ENCODE data around the gene PKP4.

PKP4 gene

GRCh38 chr2:158559252-158559651 is 102.5 kb downstream of the PKP4 start:
- no peak for DNase-seq (ENCODE audit: extremely low spot score)
- ChIA-PET CTCF (no interaction called here), POLR2A (no interaction called here)
- TF ChIP-seq NFRKB (IDR thresholded peaks at IDR 0.05) (no peak), FOXA1 (IDR thresholded peaks at IDR 0.05) (no peak), ELF4 (IDR thresholded peaks at IDR 0.05) (no peak), SP1 (IDR thresholded peaks at IDR 0.05) (no peak), CTBP1 (IDR thresholded peaks at IDR 0.05; ENCODE audit: borderline replicate concordance) (no peak), FOXK2 (IDR thresholded peaks at IDR 0.05) (no peak), L3MBTL2 (conservative IDR thresholded peaks at IDR 0.05) (no peak), HDGF (IDR thresholded peaks at IDR 0.05; ENCODE audit: borderline replicate concordance) (no peak), TARDBP (IDR thresholded peaks at IDR 0.05) (no peak), ARNT (IDR thresholded peaks at IDR 0.05) (no peak), ZNF384 (IDR thresholded peaks at IDR 0.05) (no peak), FOXM1 (IDR thresholded peaks at IDR 0.05; ENCODE audit: borderline replicate concordance) (no peak), LEF1 (IDR thresholded peaks at IDR 0.05; ENCODE audit: borderline replicate concordance) (no peak), SUZ12 (IDR thresholded peaks at IDR 0.05) (no peak), BHLHE40 (IDR thresholded peaks at IDR 0.05; ENCODE audit: borderline replicate concordance) (no peak)
- TF ChIP-seq, protein P1, sequence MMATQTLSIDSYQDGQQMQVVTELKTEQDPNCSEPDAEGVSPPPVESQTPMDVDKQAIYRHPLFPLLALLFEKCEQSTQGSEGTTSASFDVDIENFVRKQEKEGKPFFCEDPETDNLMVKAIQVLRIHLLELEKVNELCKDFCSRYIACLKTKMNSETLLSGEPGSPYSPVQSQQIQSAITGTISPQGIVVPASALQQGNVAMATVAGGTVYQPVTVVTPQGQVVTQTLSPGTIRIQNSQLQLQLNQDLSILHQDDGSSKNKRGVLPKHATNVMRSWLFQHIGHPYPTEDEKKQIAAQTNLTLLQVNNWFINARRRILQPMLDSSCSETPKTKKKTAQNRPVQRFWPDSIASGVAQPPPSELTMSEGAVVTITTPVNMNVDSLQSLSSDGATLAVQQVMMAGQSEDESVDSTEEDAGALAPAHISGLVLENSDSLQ (IDR thresholded peaks at IDR 0.05) = no peak

DNA sequence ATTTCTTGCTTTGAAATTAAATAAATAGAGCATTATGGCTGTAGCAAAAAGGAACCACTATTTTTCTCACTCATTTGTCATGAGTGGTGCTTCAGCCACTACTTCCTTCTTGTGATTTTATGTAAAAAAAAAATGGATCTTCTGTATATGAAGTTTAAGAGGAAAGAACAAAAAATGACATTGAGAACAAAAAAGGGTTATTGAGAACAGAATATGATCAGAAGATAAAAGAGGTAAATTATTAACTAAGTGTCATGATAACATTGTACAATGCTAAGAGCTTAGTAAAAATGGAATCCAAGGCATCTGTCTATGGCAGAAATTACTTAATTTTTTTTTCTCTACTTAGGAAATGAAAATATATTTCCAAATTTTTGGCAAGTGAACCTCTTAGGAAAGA is 103.5 kb downstream of the PKP4 start:
- POLR2A ChIA-PET = no interaction called here

GRCh38 chr2:158561054-158561453 is 104.3 kb downstream of the PKP4 start:
- DNase-seq (ENCODE audit: extremely low spot score) = no peak
- ChIA-PET POLR2A (no interaction called here), CTCF (interaction anchor here (0.7 kb wide), 1 partner anchor 28 kb away, joined by 3 read pairs; no protein-coding TSS in a partner anchor)
- no peak for TF ChIP-seq BHLHE40 (IDR thresholded peaks at IDR 0.05; ENCODE audit: borderline replicate concordance)
- TF ChIP-seq L3MBTL2 (conservative IDR thresholded peaks at IDR 0.05) = no peak
- no peak for TF ChIP-seq ARNT (IDR thresholded peaks at IDR 0.05)
- TF ChIP-seq LEF1 (IDR thresholded peaks at IDR 0.05; ENCODE audit: borderline replicate concordance) = no peak
- TF ChIP-seq ZNF384 (IDR thresholded peaks at IDR 0.05) = no peak
- TF ChIP-seq CTBP1 (IDR thresholded peaks at IDR 0.05; ENCODE audit: borderline replicate concordance) = no peak
- TF ChIP-seq, protein P1 (IDR thresholded peaks at IDR 0.05) = no peak
- no peak for TF ChIP-seq NFRKB (IDR thresholded peaks at IDR 0.05)
- no peak for TF ChIP-seq FOXM1 (IDR thresholded peaks at IDR 0.05; ENCODE audit: borderline replicate concordance)
- no peak for TF ChIP-seq TARDBP (IDR thresholded peaks at IDR 0.05)
- TF ChIP-seq HDGF (IDR thresholded peaks at IDR 0.05; ENCODE audit: borderline replicate concordance) = no peak
- TF ChIP-seq FOXK2 (IDR thresholded peaks at IDR 0.05) = no peak
- no peak for TF ChIP-seq ELF4 (IDR thresholded peaks at IDR 0.05)
- TF ChIP-seq SP1 (IDR thresholded peaks at IDR 0.05) = no peak
- no peak for TF ChIP-seq FOXA1 (IDR thresholded peaks at IDR 0.05)
- TF ChIP-seq SUZ12 (IDR thresholded peaks at IDR 0.05) = no peak

More for the DNA sequence above, 103.5 kb downstream of the PKP4 start:
- DNase-seq (ENCODE audit: extremely low spot score) = no peak
- no peak for TF ChIP-seq NFRKB (IDR thresholded peaks at IDR 0.05)
- no peak for TF ChIP-seq ARNT (IDR thresholded peaks at IDR 0.05)
- no peak for TF ChIP-seq L3MBTL2 (conservative IDR thresholded peaks at IDR 0.05)
- no peak for TF ChIP-seq LEF1 (IDR thresholded peaks at IDR 0.05; ENCODE audit: borderline replicate concordance)
- TF ChIP-seq BHLHE40 (IDR thresholded peaks at IDR 0.05; ENCODE audit: borderline replicate concordance) = no peak
- TF ChIP-seq HDGF (IDR thresholded peaks at IDR 0.05; ENCODE audit: borderline replicate concordance) = no peak
- no peak for TF ChIP-seq CTBP1 (IDR thresholded peaks at IDR 0.05; ENCODE audit: borderline replicate concordance)
- no peak for TF ChIP-seq TARDBP (IDR thresholded peaks at IDR 0.05)
- TF ChIP-seq SP1 (IDR thresholded peaks at IDR 0.05) = no peak
- TF ChIP-seq ELF4 (IDR thresholded peaks at IDR 0.05) = no peak
- TF ChIP-seq, protein P1 (IDR thresholded peaks at IDR 0.05) = no peak
- no peak for TF ChIP-seq SUZ12 (IDR thresholded peaks at IDR 0.05)
- no peak for TF ChIP-seq FOXM1 (IDR thresholded peaks at IDR 0.05; ENCODE audit: borderline replicate concordance)
- TF ChIP-seq FOXA1 (IDR thresholded peaks at IDR 0.05) = no peak
- CTCF ChIA-PET = interaction anchor here (0.6 to 0.7 kb wide), 2 partner anchors 28 to 188 kb away, joined by 3 read pairs; no protein-coding TSS in a partner anchor

DNA sequence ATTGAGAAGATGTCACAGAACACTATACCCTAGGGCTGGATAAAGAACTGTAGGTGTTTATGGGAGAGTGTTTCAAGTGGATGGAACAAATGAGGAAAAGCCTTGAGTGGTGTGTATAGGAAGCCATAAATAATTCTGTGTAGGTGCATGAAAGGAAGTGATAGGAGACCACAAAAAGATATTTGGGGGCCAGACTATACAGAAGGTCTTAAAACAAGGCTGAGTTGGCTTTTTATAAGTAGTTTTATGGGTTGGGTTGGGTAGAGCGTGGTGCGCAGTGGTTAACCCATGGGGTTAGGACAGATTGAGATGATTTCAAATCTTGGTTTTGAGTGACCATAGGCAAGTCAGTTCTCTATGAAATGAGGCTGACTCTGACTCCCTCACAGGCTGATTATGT is 110.5 kb downstream of the PKP4 start:
- POLR2A ChIA-PET = no interaction called here

GRCh38 chr2:158569284-158569683 is 112.5 kb downstream of the PKP4 start:
- no peak for TF ChIP-seq FOXK2 (IDR thresholded peaks at IDR 0.05)
- no peak for TF ChIP-seq BHLHE40 (IDR thresholded peaks at IDR 0.05; ENCODE audit: borderline replicate concordance)
- TF ChIP-seq NFRKB (IDR thresholded peaks at IDR 0.05) = no peak
- no peak for TF ChIP-seq FOXM1 (IDR thresholded peaks at IDR 0.05; ENCODE audit: borderline replicate concordance)
- no peak for TF ChIP-seq LEF1 (IDR thresholded peaks at IDR 0.05; ENCODE audit: borderline replicate concordance)
- TF ChIP-seq HDGF (IDR thresholded peaks at IDR 0.05; ENCODE audit: borderline replicate concordance) = no peak
- TF ChIP-seq ARNT (IDR thresholded peaks at IDR 0.05) = no peak
- TF ChIP-seq ZNF384 (IDR thresholded peaks at IDR 0.05) = no peak
- TF ChIP-seq TARDBP (IDR thresholded peaks at IDR 0.05) = no peak
- no peak for TF ChIP-seq L3MBTL2 (conservative IDR thresholded peaks at IDR 0.05)
- TF ChIP-seq SUZ12 (IDR thresholded peaks at IDR 0.05) = no peak
- no peak for TF ChIP-seq SP1 (IDR thresholded peaks at IDR 0.05)
- no peak for DNase-seq (ENCODE audit: extremely low spot score)
- CTCF ChIA-PET = no interaction called here
- POLR2A ChIA-PET = no interaction called here

More for the DNA sequence above, 110.5 kb downstream of the PKP4 start:
- no peak for DNase-seq (ENCODE audit: extremely low spot score)
- no peak for TF ChIP-seq ELF4 (IDR thresholded peaks at IDR 0.05)
- TF ChIP-seq BHLHE40 (IDR thresholded peaks at IDR 0.05; ENCODE audit: borderline replicate concordance) = no peak
- no peak for TF ChIP-seq NFRKB (IDR thresholded peaks at IDR 0.05)
- TF ChIP-seq ARNT (IDR thresholded peaks at IDR 0.05) = no peak
- TF ChIP-seq LEF1 (IDR thresholded peaks at IDR 0.05; ENCODE audit: borderline replicate concordance) = no peak
- no peak for TF ChIP-seq SP1 (IDR thresholded peaks at IDR 0.05)
- no peak for TF ChIP-seq HDGF (IDR thresholded peaks at IDR 0.05; ENCODE audit: borderline replicate concordance)
- TF ChIP-seq CTBP1 (IDR thresholded peaks at IDR 0.05; ENCODE audit: borderline replicate concordance) = no peak
- CTCF ChIA-PET = no interaction called here

- CTCF ChIA-PET = no interaction called here
- no peak for DNase-seq (ENCODE audit: extremely low spot score)
- POLR2A ChIA-PET = no interaction called here
- no peak for TF ChIP-seq FOXA1 (IDR thresholded peaks at IDR 0.05)
- no peak for TF ChIP-seq NFRKB (IDR thresholded peaks at IDR 0.05)
- TF ChIP-seq TARDBP (IDR thresholded peaks at IDR 0.05) = no peak
- no peak for TF ChIP-seq HDGF (IDR thresholded peaks at IDR 0.05; ENCODE audit: borderline replicate concordance)
- no peak for TF ChIP-seq SP1 (IDR thresholded peaks at IDR 0.05)
- TF ChIP-seq ELF4 (IDR thresholded peaks at IDR 0.05) = no peak
- TF ChIP-seq BHLHE40 (IDR thresholded peaks at IDR 0.05; ENCODE audit: borderline replicate concordance) = no peak
- no peak for TF ChIP-seq L3MBTL2 (conservative IDR thresholded peaks at IDR 0.05)
- TF ChIP-seq LEF1 (IDR thresholded peaks at IDR 0.05; ENCODE audit: borderline replicate concordance) = no peak
- no peak for TF ChIP-seq SUZ12 (IDR thresholded peaks at IDR 0.05)
- TF ChIP-seq ZNF384 (IDR thresholded peaks at IDR 0.05) = no peak
- TF ChIP-seq, protein P1 (IDR thresholded peaks at IDR 0.05) = no peak
Observed at GRCh38 chr2:158570869-158571268, 114.1 kb downstream of the PKP4 start.
